HG03520 (cell line): ENCODE data around the gene TMEM140.

Experiments used
- ATAC-seq: cut with Tn5 transposase; IDR thresholded peaks from one replicate; pipeline ENCODE4 v1.9.1; 2021; ENCODE audit warnings: mild to moderate bottlenecking, moderate library complexity; ENCODE audit not compliant: unreplicated experiment

TMEM140 gene

DNA sequence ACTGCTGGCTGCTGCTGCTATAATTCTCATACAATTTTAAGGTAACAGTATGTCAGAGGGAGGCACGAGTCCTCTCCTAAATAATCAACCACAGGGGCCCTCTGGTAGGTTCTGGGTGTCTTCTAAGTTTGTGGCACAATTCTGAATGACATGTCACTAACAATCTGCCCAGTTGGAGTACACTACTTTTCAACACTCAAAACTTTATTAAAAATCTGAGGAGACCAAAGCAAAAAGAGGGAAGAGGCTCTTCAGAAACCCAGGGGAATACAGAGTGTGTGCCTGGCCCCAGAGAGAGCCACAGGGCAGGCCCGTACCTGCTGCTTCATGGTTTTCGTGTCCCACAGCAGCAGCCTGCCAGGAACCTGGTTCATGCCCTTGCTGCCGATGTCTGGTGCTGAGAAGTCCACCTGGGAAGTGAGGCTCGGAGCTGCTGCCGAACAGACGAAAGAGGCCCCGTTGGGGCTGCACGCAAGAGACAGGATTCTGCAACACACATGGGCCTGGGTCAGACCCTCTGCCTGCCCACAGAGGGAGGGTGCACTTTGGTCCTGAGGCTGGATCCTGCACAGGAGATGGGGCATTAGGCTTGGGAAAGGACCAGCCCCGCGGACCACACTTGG is 45.2 kb downstream of the TMEM140 start:
- ATAC-seq: no peak

DNA sequence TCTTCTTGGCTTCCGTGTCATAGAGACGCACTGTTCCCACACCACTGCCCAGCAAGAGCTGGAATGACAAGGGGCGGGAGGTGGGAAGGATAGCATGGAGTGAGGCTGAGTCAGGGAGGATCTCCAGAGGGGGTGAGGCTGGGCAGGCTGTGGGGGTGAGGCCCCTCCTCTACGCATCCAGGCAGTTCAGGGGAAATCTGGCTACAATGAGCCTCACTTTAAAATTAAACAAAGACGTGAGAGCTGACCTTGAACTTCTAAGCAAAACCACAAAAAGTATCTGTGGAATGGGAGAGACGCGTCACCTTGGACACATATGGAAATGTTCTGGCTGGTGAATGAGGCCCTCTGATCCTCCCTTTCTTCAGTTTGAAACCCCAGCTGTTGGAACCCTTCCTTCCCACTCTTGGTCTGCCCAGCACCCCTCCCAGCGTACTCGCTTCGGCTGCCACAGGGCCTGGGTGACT is 45.8 kb downstream of the TMEM140 start:
- no peak for ATAC-seq

DNA sequence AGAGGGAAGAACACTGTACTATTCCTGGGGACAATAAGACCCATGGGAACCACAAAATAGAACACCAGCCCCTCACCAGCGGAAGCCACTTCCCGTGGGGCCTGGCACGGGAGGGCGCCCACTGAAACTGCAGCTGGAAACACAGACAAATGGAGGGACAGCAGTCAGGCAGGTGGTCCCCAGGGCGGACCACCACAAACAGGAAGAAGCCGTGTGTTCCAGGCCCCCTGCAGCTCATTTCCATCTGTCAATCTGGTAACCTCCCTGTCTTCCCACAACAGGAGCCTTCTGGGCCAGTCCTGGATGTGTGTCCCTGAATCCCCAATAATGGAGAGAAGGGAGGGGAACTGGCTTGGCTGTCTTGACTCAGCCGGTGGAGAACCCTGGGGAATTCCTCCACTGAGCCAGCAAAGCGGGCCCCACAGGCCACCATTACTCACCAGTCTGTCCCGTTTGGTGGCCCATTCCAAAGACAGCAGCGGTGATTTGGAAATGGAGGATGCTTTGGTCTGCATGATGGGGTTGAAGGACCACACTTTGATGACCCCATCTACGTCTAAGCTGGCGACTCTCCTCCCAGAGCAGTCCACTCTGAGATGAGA is 46.7 kb downstream of the TMEM140 start:
- ATAC-seq: no peak

DNA sequence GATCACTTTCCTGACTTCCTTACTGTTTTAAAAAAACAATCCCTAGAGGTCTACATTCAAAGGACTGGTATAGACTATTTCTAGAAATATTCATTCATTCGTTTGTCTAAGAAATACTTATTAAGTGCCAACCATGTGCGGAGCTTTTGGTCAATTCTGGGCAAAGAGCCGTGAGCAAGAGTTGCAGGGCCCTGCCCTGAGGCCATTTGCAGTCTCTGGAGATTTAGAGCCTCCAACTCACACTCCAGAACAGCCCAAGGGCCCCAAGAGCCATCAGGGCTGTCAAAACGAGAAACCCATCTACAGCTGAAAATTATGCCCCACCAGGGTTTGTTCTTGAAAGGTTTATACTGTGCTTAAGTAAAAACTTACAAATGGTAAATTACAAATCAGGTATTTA is 47.3 kb downstream of the TMEM140 start:
- ATAC-seq: no peak

DNA sequence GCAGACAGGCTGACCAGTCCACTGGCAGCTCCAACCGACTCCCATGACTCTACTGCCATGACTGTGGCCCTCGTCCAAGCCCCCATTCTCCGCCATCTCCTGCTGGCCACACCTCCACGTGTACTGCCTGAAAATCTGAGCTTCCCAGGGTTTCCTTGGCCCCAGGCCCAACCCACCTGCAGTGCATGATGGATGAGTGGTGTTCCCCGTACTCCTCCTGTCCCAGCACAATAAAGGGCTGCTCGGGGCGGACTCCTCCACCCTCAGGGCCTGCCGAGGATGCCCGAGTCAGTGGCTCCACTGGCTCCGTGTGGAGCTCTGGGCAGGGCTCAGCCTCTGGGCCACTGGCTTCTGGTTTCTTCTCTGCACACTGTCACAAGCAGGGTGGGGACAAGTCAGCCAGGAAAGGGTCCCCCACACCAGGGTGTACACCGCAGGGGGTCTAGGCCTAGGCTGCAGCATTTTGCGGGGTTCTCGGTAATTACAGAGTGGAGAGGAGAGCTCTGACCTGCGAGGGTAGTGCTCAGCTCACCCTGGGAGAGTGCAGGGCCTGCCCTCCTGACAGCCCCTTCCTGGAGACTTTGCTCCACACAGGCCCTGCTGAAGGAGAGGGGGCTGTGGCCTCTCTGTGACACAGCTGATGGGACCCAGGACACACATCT is 48.2 kb downstream of the TMEM140 start:
- ATAC-seq: no peak

DNA sequence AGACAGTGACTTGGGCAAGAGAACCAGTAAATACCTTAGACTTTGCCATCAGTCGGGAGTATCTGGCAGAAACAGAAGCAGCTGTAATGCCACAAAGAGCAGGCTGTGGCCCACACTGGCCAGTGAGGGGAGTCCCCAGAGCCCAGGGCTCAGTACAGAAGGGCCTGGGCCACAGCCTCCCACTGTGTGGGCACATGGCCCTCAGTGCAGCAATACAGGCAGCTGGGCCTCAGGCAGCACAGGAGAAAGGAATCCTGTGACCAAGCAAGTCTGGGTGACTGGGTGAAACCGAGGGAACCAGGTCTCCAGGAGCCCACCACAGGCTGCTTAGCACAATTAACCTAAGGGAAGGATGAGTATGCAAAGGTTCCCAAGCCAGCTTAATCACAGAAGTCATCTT is 49.5 kb downstream of the TMEM140 start:
- ATAC-seq: no peak

DNA sequence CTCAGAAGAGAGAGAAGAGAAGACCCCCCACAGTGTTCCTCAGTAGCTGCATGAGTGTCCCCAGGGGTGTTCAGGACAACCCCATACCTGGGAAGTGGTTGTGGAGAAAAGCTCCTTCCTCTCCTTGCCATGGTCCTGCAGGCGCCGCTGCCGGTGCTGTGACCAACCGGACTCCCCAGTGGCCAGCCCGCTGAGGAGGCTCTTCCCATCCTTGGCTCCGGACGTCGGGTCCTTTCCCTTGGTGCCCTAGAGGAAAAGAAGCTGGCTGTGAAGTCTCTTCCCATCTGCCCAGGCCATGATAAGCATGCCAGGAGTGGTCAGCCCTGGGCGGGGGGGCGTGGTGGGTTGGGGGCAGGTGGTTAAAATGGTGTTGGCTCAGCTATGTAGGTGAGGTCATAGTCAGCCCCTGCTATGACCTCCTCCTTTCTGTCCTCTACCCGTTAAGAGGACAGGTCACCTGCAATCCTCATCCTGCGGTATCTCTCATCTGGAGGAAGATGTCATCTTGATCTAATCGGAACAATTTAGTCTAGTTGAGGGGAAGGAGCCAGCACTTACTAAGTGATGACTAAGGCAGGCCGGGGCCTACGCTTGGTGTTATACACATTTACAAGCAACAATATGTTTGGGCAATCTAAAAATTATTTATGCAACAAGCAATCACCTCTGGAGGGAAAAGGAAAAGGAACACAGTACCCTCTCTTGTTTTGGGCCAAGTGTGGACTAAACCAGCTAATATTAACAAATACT is 50.2 kb downstream of the TMEM140 start:
- ATAC-seq: no peak

DNA sequence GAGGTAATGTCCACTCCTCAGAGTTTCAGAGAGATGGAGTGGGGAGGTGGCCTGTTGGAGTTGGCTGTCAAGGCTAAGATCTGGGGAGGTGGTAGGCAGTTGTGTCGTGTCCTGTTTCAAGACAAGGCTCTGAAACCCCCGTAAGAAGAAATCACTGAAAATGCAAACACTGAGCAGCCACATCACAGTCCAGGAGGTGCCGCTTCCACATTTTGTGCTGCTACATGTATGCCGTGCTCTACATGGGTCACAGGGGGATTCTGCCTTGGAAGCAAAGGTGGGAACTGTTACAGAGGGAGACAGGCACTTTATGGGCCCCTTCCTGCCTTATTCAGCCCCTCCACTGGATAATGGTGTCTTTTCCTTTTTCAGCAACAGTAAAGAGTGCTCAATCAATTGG is 51.6 kb downstream of the TMEM140 start:
- ATAC-seq: no peak

DNA sequence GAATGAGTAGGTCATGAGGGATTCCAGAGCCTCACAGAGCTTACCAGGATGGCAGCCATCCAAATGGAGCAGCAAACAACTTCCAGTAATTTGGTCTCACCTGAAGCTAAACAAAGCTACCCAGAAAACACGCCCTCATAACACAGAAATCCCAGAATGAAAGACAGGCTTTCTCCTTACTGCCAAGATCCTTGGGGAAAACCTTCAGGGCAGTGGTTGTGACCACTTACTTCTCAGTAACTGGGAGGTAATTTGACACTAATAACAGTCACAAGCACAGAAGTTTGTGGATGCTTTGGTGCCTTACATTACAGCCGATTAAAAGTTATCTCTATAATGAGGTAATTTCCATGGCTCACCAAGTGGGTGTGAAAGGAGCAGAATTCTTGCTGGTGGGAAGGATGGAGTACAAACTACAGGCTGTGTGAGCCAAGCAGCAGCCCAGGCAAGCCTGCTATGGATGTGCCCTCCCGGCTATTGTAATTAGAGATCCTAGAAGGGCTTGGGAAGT is 53.0 kb downstream of the TMEM140 start:
- ATAC-seq: no peak

DNA sequence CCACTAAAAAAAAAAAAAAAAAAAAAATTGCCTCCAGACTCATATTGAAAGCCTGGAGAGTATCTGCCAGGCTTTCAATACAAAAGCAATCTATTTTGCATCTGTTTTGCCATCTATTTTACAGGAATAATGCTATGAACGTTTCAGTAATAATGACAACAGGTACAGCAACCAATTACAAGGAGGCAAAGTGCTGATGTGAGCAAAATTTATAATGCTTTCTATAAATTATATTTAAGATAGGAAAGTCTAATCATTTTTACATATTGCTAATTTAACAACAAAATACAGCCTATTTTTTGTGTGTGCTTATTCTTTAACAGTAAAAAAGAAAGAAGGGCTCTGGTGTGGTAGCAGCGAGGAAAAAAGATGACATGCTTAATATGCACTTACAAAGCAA is 53.5 kb downstream of the TMEM140 start:
- ATAC-seq: no peak

DNA sequence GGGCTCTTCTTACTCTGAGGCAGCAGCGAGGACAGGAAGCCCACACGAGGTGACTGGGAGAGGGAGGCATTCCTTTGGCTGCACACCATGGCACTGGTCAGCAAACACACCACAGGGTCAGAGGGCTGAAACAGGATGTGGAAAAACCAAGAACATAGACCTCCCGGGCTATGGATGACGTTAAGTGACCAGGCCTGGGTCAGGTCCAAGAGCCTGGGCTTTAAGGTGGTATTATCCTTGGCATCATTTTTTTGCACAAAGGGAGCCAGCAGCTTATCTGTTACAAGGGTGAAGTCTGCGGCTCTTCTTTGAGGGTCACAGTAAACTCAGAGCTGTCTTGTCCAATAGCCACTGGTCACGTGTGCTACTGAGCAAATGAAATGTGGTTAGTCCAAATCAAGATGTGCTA is 56.5 kb downstream of the TMEM140 start:
- no peak for ATAC-seq

DNA sequence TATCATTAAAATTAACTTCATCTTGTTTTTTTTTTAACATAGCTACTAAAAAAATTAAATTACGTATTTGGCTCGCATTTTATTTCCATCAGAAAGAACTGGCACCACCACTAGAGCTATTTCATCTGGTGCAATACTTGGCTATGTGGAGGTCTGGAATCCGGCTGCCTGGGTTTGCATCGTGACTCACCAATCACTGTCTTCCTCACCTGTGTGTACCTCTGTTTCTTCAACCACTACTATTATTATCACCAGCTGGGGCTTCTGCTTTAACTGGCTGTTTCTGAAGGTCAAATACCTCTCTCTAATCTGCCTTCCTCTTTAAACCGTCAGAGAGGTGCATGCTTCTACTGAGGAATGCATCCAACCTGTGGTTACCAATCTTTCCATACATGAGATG is 57.0 kb downstream of the TMEM140 start:
- no peak for ATAC-seq

DNA sequence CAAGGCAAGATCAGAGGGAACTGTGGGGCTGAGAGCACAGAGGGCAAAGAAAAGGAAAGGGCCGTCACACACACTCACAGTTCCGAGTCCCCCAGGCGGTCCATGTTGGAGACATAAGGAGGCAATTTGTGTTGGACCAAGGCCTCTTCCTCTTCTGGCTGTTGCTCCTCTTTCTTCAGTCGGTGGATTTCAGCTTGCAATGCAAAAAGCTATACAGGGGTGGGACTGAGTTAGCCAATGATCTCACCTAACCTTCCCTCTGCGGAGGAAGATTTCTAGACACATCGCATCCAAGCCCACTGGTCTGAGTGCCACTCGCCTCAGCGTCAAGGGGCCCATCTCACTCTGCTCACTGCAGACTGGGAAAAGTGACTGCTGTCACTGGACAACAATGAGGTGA is 58.0 kb downstream of the TMEM140 start:
- no peak for ATAC-seq

DNA sequence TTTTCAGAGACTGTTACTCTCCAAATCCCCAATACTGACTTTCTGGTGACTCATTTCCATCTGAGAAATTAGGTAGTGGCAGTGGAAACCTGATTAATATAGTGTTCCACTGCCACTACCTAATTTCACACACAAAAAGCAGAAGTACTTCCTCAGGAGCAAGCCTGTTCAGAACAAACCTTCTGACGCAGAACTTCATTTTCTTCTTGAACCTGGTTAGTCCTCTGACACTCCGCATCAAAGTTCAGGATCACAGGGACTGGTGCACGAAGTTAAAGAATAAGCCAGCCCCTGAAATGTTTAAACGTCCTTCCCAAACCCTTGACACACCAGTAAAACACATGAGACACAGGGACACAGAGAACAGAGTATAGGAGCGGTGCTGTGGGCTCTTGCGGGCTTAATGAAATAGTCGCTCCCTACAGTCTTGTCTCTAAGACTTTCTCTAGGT is 59.1 kb downstream of the TMEM140 start:
- ATAC-seq: peak; percentile 27

DNA sequence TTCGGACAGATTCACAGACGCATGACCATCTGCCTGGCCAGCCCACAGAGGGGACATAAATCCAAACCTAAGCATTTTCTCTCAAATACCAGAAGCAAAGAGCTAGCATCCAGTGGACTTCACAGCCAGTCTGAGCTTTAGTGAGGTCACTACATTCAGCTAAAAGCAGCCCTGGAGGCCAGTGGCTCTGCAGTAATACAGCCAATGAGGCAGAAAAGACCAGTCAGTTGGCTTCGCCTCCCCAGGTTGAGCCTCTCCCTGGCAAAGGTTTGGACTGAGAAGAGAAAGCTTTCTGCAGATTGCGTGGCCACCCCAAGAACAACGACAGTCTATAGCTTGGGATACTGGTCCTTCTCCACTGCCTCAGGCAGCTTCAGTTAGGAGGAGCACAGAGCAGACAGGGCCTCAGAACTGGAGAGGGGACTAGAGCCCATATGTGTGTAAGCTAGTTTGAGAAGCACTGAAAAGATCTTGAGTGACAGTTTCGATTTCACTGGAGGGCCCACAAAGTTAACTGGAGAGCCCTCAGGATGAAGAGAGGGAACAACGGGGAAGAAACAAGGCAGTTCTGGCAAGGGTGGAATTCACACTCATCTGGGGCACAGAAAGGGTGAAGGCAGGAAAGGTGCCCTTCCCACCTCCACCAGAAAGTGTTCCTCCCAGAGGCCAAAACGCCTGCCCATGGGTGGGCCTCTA is 59.7 kb downstream of the TMEM140 start:
- ATAC-seq: no peak

DNA sequence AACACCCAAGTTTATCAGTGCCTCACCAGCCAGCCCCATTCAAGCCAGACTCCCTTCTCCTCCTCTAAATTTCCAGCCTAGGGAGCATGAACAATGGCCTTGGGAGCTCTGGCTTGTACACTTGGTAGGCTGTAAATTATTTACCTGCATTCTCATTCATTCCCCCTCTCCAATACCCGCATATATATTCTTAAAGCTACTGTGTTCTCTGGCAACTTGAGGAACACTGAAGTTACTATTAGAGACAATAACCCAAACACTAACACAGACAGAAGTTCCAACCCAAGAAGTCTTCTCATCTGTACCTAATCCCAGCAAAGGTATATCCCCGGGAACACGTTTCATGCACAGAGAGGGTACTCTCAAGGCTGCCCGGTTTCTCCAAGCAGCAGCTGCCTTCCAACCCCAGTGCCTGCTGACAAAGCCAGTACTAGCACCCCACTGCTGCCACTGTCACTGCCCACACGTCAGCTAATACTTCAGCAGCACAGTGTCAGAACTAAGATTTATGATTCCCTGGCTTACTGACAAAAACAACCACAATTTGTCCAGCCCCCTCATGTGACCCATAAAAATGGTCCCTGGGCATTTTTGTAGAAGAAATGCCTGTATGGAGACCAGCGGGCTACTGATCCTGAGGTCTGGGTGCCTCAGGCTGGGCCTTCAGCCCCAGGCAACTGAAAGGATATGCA is 60.4 kb downstream of the TMEM140 start:
- no peak for ATAC-seq

DNA sequence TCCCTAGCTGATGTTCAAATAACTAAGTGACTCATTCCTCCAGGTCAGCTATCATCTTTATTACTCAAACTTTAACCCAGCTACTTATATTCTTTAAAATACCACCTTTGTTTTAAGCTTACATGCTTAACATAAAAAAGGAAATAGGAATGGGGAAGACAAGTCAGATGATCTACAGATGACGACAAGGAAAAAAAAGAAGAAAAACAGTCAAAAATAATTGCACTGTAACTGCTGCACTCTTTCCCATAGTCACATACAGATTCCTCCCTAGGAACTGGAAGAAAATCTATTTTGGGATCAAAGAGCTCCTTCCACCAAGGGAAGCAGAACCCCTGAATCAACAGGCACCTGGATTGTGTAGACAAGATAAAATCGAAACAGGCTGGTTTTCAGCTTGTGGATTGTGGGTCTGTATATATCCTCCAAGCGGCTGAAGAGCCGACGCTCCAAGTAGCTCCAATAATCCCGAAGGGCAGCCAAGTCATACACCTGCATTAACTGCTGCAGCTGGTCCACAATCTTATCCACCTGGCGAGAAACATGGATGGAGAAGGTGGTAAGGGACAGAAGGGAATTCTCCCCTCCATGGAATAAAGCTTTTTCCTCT is 61.5 kb downstream of the TMEM140 start:
- no peak for ATAC-seq

DNA sequence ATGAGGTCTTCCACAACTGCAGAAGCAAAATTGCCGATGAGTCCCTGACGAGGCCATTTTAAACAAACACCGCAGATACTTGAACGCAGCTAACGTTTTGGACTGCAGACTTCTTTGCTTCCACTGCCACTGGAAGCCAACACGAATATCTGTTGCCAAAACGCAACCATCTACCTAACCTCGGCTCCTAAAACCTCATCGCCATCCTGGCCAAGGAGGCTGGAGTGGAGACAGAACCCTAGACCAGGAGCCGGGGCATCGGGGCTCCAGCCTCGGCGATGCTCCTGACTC is 63.0 kb downstream of the TMEM140 start:
- ATAC-seq: no peak

DNA sequence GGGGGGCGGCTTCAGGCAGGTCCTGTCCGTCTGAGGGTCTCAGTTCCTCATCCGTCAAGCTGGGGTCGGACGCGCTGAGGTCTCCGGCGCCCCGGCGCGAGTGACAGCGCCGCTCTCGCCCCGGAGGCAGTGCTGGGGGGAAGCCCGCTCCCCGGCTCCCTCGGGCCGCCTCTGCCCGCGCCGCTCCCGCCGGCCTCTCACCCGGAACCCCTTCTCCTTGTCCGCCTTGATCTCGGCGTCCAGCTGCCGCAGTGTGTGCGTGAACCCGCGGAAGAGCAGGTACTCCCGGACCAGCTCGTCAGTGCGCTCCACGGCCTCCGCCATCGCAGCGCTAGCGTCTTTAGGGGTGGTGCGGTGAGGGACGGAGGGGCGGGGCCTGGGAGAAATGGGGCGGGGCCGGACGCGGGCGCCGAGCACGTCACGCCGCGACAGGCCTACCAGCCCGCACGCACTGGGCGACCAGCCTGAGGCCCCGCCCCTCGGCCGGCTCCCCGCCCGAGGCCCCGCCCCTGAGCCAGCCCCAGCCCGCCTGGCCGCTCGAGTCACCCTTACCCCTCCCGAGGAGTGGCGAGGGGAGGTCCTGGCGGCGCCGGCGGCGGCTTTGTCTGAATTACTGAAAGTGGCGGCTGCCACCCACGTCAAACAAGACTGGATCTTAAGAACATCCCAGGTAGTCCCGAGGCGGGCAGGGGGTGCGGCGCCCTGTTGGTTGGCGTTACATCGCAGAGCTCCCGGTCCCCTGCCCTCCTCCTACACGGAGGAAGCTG is 63.5 kb downstream of the TMEM140 start, which contains the start of gene WDR91:
Gene WDR91, minus strand, starts transcription at position 348 of the 767 bp plus-strand sequence. Its CDS starts 24 bp downstream, at position 324.
- ATAC-seq: peak; percentile 75
